GM19463 (cell line): ENCODE data around the gene PKD2L2.
"Not testable (repeated sequence)": the region's sequence is repeated elsewhere in the genome, so short reads cannot be mapped to it uniquely, and the experiment has no call there.

Source experiments
- ATAC-seq: cut with Tn5 transposase; IDR thresholded peaks from one replicate; pipeline ENCODE4 v1.9.1; 2021; ENCODE audit warnings: mild to moderate bottlenecking, moderate library complexity; ENCODE audit not compliant: unreplicated experiment

The PKD2L2 gene

GRCh38 chr5:137887831-137888230 lies 1.4 kb upstream of the PKD2L2 start:
- no peak for ATAC-seq

- ATAC-seq: no peak
Measured at GRCh38 chr5:137888466-137888862, 793 bp upstream of the PKD2L2 start.

- ATAC-seq: no peak
Measured at GRCh38 chr5:137890845-137891244, 1.6 kb downstream of the PKD2L2 start.

GRCh38 chr5:137891849-137892248 lies 2.6 kb downstream of the PKD2L2 start:
- ATAC-seq: no peak

- ATAC-seq: no peak
Measured at GRCh38 chr5:137894586-137894985, 5.3 kb downstream of the PKD2L2 start.

- no peak for ATAC-seq
Measured at GRCh38 chr5:137896560-137896959, 7.3 kb downstream of the PKD2L2 start.

GRCh38 chr5:137899493-137899892 lies 10.2 kb downstream of the PKD2L2 start:
- ATAC-seq: no peak

GRCh38 chr5:137901011-137901817 lies 12.0 kb downstream of the PKD2L2 start:
- ATAC-seq: no peak

GRCh38 chr5:137902408-137903133 lies 13.3 kb downstream of the PKD2L2 start:
- ATAC-seq: no peak

GRCh38 chr5:137914758-137915157 lies 25.5 kb downstream of the PKD2L2 start:
- no peak for ATAC-seq

- no peak for ATAC-seq
Measured at GRCh38 chr5:137916923-137917322, 27.7 kb downstream of the PKD2L2 start.

GRCh38 chr5:137921931-137922330 lies 32.7 kb downstream of the PKD2L2 start:
- no peak for ATAC-seq

- ATAC-seq: no peak
Measured at GRCh38 chr5:137923856-137924255, 34.6 kb downstream of the PKD2L2 start.

- no peak for ATAC-seq
Measured at GRCh38 chr5:137932800-137933199, 43.5 kb downstream of the PKD2L2 start.

GRCh38 chr5:137933491-137933911 lies 44.2 kb downstream of the PKD2L2 start:
- no peak for ATAC-seq

GRCh38 chr5:137935190-137935589 lies 45.9 kb downstream of the PKD2L2 start:
- peak; percentile 74 for ATAC-seq

- no peak for ATAC-seq
Measured at GRCh38 chr5:137935694-137936093, 46.4 kb downstream of the PKD2L2 start.

GRCh38 chr5:137937994-137938750 lies 48.9 kb downstream of the PKD2L2 start:
- no peak for ATAC-seq

GRCh38 chr5:137938751-137939143 lies 49.5 kb downstream of the PKD2L2 start:
- no peak for ATAC-seq

- ATAC-seq: no peak
Measured at GRCh38 chr5:137939331-137939730, 50.1 kb downstream of the PKD2L2 start.

GRCh38 chr5:137944280-137944679 lies 55.0 kb downstream of the PKD2L2 start:
- ATAC-seq: not testable (repeated sequence)
